GM21367 (cell line): ENCODE measurements around the gene C2CD5.
"Not testable (repeated sequence)": the region's sequence is repeated elsewhere in the genome, so short reads cannot be mapped to it uniquely, and the experiment has no call there.

Source experiments
- ATAC-seq: cut with Tn5 transposase; IDR thresholded peaks from one replicate; pipeline ENCODE4 v1.9.1; 2021; ENCODE audit not compliant: unreplicated experiment

C2CD5 gene

DNA sequence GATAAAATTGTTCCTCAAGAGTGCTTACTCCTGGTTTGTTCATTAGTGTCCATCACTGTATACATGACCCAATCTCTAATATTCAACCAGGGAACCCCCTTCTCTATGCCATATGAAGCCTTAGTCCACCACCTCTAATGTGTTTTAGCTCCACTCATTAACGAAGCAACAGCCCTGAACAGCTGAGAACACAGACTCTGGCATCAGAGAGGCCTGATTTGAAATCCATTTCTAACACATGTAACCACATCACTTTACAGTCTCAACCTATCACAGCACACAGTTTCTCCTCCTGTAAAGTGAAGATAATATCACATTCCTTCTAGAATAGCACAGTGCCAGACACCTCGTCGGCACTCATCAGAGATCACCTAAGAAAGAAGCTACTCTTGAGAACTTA lies 64.3 kb downstream of the C2CD5 start:
- ATAC-seq, result no peak

DNA sequence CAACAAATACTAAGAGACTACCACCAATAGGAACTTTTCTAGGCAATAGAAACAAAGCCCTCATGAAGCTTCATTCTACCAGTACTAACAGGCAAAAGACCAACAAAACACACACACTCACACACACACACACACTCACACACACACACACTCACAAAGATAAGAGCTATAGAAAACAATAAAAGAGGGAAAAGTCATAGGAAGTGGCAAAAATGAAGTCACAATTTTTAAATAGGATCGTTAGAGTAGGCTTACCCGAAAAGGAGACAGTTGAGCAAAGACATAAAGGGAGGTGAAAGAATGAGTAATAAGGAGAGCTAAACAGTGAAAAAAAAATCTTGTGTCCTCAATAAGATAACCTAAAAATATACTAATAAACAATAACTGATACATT lies 66.5 kb downstream of the C2CD5 start:
- ATAC-seq, result no peak

DNA sequence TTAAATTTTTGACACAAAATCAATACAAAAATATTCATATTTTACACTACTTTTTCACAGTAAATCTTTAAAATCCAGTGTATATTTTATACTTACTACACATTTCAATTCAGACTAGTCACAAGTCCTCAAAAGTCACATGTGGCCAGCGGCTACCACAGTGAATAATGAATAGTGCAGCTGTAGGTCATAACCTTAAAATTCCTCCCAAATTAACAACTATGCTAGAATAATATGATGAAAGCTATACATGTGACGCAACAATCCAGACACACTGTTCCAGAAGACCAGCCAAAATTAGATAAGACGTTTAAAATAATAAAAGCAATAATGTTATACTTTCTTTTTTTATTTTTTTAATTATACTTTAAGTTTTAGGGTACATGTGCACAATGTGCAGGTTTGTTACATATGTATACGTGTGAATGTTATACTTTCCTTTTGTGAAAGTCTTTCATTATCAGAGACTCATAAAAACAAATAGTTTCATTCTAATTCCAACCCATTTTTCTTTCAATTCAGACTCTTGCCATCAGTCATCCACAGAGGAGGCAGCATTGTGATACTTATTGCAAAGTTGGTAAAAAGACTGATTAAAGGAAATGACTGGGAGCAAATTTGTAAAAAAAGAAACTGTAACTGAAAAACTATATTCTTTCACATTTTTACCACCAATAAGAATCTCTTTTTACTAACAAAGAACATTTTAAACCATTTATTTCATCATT lies 67.0 kb downstream of the C2CD5 start:
- no peak for ATAC-seq

DNA sequence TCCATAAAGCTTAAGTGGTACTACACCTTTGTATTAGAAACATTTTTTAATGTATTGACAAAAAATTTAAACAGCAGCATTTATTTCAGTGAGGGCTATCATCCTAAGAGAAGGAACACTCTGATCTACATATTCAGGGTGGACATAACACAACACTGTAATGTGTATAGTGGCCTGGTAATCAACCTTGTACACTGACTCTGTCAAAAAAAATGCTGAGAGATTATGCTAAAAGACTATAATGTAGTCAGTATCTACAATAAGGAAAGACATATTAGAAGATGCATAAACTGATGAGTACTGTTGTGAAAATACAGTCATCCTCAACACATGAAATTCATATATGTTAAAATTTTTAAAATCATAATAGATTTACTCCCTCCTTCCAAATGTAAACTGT lies 68.2 kb downstream of the C2CD5 start:
- no peak for ATAC-seq

DNA sequence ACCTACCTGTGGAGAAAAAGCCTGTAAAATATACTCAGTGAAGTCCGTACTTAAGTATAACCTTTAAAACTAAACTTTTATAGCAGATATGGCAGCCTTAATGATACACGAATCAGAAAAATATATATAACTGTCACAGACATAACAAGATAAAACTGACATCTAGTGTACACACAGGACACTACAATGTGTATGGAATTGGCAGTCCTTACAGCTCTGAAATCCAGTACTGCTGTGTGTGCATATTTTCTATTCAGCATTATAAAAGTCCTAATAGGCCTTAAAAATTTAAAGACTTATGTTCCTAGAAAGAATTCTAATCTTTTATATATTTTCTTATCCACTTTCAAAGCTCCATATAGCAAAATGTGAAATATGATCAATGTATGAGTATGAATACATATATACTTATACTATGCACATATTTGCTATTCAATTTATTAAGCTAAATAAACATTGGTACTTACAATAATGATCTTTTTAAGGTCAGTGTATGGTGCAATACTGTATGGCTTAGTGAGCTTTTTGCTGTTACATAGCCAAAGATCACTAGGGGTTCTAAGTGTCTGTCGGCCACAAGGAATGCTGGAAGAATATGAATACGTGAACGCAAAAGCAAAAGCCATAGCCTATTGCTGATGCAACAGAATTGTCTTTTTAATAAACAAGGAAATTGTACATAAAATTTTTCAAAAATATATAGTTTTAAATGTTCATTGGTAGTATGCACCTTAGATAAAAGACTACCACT lies 69.2 kb downstream of the C2CD5 start:
- ATAC-seq, result no peak

DNA sequence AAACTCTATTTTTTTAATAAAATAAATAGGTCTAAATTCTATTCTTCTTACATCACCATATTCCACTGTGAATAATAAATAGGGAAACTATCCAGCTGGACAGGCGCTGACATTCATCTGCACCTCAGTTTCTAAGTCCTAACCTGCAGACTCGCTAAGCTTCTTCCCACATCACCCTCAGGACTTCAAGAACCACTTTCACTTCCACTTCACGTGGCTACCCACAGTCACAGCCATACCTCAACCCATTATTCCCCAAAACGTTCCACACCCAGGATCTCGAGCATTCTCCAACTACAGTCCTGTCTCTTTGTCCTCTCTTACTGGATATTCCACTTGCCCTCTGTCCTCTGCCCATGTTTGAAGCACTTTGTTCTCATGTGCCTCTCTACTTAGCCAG lies 71.1 kb downstream of the C2CD5 start:
- ATAC-seq, result peak; percentile 59

DNA sequence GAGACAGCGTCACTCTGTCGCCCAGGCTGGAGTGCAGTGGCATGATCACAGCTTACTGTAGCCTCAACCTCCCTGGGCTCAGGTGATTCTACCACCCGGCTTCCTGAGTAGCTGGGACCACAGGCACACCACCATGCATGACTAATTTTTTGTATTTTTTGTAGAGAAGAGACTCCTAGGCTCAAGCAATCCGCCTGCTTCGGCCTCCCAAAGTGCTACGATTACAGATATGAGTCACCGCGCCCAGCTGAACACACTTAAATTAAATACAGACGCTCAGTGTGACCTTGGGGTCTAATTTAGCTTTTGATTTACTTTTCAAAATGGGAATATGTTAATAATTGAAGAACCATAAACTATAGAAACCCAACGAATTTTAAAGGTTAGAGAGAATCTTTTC lies 77.2 kb downstream of the C2CD5 start:
- no peak for ATAC-seq

DNA sequence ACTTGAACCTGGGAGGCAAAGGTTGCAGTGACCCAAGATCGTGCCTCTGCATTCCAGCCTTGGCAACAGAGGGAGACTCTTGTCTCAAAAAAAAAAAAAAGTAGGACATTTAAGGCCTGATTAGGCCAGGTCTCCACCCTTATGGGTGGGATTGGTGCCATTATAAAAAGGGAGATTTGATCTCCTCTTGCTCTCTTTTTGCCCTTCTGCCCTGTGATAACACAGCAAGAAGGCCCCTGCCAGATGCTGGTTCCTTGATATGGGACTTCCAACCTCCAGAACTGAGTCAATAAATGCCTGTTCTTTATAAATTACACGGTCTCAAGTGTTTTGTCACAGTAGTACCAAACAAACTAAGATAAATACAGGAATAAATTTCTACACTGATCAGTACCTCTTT lies 81.0 kb downstream of the C2CD5 start:
- ATAC-seq, result no peak

DNA sequence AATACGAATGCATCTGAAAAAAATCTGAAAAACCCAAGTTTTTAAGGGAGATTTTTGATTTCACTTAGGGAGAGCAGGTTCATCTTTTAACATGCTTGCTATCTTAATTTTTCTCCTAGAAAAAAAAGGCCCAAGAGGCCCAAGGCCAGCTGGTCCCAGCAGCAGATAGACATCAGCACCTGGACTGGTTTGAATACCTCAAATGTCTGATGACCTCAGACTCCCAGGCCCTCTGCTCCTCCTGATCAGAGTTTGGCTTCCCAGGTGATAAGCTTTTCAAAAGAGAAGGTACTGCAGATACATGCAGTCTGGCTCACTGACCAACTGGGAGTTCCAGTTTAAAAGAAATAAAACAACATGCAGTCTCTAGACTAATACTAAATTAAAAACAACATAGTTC lies 82.6 kb downstream of the C2CD5 start:
- ATAC-seq, result no peak

DNA sequence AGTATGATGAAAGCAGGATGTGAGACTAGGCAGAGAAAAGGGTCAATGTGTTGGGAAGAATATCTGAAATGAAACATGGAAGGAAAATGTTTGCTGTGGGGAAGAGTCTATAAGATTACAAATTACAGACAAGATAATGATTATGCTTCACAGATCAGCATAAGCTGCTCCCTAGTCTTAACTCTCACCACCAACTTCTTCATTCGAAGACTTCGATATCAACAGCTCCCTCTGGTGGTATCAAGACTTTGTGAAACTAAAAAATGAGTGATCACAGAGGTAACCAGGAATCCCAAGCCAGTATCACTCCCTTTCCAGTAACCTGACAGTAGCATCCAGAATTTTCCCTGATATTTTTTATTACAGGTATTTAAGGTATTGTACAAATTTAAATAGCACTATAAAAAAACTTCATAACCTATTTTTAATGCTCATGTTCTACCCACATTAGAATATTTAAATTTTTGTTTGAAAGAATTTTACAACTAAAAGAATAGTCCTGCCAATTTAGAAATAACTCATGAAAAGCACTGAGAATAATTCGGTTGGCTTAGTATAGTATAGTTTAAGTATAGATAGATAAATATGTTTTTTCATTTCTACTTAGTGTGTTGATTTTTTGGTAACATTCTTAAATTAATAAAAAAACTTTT lies 84.4 kb downstream of the C2CD5 start:
- ATAC-seq, result peak; percentile 55

DNA sequence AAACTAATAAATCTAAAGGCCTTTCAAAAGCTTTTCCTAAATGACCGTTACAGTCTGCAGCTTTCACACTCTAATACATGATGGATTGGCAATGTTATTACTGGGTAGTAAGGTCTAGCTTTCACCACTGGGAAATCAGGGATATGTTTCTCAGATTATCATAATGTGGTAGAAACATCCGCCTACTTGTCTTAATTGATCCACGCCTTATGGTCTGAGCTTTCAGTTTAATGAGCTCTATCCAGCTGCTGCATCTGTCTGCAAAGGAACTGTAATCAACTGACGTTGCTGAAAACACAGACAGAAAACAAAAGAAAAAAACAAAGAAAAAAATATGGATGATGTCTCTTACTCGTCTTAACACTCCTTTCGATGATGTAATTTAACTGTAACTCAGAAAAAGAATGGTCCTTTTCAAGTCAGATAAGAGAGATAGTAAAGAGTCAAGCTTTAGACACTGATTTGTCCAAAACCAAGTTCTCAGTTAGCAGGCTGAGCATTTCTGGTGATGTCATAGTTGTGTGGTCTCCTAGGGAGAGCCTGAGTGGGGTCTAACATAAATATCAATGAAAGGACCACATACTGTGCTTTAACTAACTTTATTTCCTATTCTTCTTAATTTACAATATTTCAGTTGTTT lies 85.9 kb downstream of the C2CD5 start:
- ATAC-seq, result no peak

DNA sequence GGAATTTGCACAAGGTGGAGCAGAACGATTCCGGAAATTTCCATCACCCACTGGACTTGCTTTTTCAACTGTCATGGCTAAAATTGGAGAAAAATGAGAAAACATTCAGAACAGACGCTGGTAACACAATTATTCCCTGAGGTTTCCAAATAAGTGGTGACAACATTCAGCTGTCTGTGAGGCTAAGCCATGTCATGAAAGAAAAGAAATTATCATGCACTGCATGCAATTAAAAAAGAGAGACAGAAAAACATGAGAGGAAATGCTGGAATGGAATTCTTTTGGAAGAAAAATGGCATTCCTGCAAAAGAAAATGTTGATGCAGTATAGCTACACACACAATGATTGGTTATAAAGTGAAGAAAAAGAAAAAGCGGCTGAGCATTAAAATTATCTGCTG lies 87.3 kb downstream of the C2CD5 start:
- ATAC-seq, result no peak

DNA sequence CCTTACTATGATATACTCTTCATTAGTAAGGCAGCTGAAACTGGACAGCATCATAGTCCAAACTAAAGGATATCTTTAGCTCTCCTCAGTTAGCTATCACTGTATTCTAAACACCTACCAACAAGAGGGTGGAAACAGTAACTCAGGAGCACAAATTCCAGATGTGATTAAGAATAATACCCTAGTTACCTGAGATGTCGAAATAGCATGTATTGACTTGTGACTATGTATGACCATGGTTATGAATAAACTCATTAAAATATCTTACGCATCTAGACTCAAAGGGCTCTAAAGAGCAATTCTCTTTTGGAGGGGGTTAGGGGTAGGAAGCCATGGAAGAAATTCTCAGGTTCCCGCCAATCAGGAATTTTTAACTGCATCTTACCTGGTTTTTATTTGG lies 90.8 kb downstream of the C2CD5 start:
- no peak for ATAC-seq

DNA sequence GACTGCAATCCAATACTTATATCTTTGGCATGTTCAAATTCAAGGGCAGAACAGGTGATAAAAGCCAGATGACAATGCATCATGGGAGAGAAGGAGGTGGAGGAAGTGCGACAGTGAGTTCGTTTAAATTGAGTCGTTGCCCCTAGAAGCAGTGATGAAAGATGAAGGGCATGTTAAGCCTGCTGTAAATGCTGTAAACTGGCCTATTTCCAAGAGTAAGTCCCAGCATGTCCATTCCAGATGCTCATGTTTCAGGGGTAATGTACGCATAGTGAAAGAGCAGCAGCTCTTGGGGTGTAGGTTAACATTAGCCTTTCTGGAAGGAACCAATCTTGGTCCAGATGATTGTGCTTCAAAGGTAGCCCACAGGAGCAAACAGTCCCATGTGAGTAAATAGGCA lies 97.1 kb downstream of the C2CD5 start:
- ATAC-seq, result no peak

DNA sequence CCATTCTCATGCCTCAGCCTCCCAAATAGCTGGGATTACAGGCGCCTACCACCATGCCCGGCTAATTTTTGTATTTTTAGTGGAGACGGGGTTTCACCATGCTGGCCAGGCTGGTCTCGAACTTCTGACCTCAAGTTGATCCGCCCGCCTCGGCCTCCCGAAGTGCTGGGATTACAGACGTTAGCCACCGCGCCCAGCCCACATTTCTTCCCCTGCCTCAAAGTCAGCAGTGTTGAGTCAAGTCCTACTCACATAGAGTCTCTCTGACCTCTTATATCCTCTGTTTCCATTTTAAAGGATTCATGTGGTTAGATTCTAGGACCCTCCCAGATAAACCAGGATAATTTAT lies 100.1 kb downstream of the C2CD5 start:
- not testable (repeated sequence) for ATAC-seq

DNA sequence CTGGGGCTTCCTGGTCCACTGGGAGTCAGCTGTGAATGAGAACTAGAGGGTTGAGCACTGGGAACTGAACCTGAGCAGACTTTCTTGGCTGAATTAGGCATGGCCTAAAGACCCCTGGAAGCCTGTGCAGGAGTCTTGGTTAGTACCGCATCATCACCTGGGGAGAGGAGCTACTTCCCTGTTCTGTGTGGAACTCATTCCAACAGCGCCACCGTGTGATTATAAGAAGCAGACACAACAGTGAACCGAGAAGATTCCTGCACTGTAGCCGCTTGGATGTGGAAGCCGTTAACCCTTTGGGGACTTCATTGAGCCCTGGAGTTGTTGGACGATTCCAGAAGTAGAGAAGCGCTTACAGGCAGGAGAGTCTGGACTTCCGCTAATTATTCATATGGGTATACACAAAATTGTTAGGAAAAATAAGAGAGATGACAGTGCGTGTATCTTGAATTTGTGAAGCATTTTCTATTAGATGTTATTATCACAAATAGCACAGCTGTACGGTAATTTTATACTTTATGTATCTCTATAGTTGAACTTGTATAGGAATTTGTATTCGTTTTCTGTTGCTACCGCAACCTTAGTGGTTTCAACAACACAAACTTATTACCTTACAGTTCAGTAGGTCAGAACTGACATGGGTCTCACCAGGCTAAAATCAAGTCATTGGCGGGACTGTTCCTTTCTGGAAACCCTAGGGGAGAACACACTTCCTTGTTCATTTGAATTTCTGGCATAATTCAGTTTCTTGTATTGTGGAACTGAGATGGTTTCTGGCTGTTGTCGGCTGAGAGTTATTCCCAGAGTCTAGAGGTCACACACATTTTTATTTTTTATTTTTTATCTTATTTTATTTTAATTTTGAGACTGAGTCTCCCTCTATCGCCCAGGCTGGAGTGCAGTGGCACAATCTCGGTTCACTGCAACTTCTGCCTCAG lies 100.7 kb downstream of the C2CD5 start:
- ATAC-seq, result peak; percentile 98

DNA sequence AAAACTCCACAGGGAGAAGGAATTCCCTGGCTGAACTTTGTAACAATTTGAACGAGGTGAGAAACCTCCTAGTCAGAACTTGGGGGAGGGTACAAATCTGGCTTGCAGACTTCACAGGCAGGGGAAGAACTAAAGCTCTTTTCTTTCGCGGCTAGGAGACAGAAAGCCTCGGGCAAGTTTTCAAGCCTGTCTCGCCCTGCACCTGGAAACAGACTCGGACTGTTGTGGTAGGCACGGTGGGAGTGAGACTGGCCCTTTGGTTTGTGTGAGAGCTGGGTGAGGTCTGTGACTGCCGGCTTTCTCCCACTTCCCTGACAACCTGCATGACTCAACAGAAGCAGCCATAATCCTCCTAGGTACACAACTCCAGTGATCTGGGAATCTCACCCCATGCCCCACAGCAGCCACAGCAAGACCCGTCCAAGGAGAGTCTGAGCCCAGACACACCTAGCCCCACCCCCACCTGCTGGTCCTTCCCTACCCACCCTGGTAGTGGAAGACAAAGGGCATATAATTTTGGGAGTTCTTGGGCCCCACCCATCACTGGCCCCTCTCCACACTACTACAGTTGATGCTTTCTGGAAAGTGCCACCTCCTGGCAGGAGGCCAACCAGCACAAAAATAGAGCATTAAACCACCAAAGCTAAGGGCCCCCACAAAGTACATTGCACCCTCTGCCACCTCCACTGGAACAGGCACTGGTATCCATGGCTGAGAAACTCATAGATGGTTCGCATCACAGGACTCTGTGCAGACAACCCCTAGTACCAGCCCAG lies 107.1 kb downstream of the C2CD5 start:
- no peak for ATAC-seq

DNA sequence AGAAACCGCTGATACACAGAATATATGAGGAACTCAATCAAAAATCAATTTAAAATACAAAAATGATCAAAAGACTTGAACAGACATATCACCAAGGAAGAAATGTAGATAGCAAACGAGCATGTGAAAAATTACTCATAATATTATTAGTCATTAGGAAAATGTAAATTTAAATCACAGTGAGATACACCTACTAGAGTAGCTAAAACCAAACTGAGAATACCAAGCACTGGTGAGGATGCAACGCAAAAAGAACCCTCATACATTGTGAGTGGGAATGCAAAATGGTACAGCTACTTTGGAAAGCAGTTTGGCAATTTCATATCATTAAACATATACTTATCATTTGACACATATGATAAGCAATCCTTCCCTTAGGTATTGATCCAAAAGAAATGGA lies 108.8 kb downstream of the C2CD5 start:
- ATAC-seq, result no peak

DNA sequence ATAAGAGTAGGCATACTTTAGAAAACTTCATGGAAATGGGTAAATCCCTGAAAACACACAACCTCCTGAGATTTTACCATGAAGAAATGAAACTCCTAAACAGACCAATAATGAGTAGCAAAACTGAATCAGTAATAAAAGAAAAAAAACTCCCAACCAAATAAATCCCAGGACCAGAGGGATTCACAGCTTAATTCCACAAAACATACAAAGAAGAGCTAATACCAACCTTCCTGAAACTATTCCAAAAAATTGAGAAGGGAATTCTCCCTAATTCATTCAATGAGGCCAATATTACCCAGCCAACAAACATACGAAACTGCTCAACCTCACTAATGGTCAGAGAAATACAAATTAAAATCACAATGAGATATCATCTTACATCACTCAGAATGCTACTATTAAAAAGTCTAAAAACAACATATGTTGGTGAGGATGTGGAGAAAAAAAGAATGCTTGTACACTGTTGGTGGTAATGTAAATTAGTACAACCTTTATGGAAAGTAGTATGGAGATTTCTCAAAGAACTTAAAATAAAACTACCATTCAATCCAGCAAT lies 112.6 kb downstream of the C2CD5 start:
- no peak for ATAC-seq

DNA sequence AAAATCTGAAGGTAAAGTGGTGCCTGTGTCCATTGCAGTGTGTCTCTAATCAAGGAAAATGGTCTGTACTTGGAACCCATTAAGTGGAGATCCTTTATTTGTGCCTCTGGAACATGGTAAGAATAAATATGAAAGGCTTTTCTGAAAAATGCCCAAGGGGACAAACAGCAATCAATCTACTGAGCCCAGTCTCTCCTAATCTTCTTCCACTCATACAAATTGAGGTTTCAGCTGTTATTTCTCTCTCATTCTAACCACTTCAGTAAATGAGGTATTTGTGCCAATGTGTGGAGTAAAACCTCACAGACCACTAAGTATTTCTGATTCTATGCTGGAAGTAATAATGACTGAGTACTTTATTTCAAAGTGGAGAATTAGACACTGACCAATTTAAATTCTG lies 127.5 kb downstream of the C2CD5 start:
- no peak for ATAC-seq
